ENCODE results near the gene TLR7.

DNA sequence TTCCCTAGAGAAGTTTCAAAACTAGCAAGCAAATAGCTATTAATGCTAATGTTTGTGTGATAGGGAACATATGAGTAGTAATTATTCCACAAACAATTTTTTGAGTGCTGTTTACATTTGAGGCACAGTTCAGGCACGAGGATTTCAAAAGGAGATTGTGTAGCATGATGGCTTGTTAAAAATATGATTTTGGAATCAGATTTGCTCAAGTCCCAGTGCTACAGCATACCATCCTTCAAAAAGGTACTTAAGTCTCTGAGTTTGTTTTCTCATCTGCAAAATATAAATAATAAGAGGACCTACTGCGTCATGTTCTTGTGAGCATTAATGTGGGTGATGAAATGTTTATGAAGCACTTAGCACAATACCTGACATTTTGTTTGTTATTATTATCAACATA is 50.9 kb downstream of the TLR7 start:
- no peak for TF ChIP-seq CTCF (IDR thresholded peaks at IDR 0.05)
- TF ChIP-seq POLR2A (IDR thresholded peaks at IDR 0.05), result no peak

Data from right lobe of liver (tissue), 4 donors.